Measurements from ENCODE around the gene TMEM88. TPM values are rescaled to one million over a fixed set of nuclear protein-coding genes. Genes with fewer than 3 reads are reported as not detected.
"Not testable (repeated sequence)": the region's sequence is repeated elsewhere in the genome, so short reads cannot be mapped to it uniquely, and the experiment has no call there.

The TMEM88 gene
- total RNA-seq, 2 donors from 2014 or later: 16.8 to 26.8 TPM

DNA sequence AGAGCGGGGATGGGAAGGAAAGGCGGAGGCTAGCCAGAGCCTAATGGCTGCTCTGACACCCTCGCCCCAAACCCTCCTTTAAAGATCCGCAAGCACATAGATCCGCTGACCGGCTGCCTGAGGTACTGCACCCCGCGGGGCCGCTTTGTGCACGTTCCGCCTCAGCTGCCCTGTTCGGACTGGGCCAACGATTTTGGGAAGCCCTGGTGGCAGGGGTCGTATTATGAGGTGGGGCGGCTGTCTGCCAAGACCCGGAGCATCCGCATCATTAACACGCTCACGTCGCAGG is 3.6 kb downstream of the TMEM88 start:
- H3K36me3 Mint-ChIP-seq (ENCODE audit: low read depth): peaks cover 21% of the 10 kb centered on the region
- Histone ChIP-seq H3K27ac (ENCODE audit: low read depth, low read length) (no peak overlapping the region), H3K9me3 (ENCODE audit: control insufficient read depth, low read length) (no peaks in the 10 kb centered on the region), H3K36me3 (ENCODE audit: control insufficient read depth, insufficient read depth, low read length) (peaks cover 33% of the 10 kb centered on the region), H3K4me1 (ENCODE audit: control insufficient read depth, insufficient read depth, low read length) (no peaks in the 10 kb centered on the region), H3K4me3 (ENCODE audit: low read length) (peak overlapping the region; percentile 93), H3K27me3 (ENCODE audit: control insufficient read depth, insufficient read depth, low read length, poor library complexity, severe bottlenecking) (no peaks in the 10 kb centered on the region), H3K9ac (ENCODE audit: extremely low read depth, low read length, poor library complexity, severe bottlenecking) (peak overlapping the region; percentile 83)
- H3K27ac Mint-ChIP-seq: no peak overlapping the region
- no peak overlapping the region for H3K4me3 Mint-ChIP-seq
- peak; percentile 91 for DNase-seq
- no peaks in the 10 kb centered on the region for H3K9me3 Mint-ChIP-seq
- 9 to 18% methylated on average over 5 to 20 of the region's 20 CpGs for WGBS, 2 experiments (ENCODE audit: insufficient coverage in 1 of 2, insufficient read length in 1 of 2)
- TF ChIP-seq, protein P1, sequence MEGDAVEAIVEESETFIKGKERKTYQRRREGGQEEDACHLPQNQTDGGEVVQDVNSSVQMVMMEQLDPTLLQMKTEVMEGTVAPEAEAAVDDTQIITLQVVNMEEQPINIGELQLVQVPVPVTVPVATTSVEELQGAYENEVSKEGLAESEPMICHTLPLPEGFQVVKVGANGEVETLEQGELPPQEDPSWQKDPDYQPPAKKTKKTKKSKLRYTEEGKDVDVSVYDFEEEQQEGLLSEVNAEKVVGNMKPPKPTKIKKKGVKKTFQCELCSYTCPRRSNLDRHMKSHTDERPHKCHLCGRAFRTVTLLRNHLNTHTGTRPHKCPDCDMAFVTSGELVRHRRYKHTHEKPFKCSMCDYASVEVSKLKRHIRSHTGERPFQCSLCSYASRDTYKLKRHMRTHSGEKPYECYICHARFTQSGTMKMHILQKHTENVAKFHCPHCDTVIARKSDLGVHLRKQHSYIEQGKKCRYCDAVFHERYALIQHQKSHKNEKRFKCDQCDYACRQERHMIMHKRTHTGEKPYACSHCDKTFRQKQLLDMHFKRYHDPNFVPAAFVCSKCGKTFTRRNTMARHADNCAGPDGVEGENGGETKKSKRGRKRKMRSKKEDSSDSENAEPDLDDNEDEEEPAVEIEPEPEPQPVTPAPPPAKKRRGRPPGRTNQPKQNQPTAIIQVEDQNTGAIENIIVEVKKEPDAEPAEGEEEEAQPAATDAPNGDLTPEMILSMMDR (conservative IDR thresholded peaks at IDR 0.05): peak; percentile 70
- peaks cover 21% of the 10 kb centered on the region for H3K4me1 Mint-ChIP-seq
- peaks cover 23% of the 10 kb centered on the region for H3K27me3 Mint-ChIP-seq (ENCODE audit: insufficient read depth)

DNA sequence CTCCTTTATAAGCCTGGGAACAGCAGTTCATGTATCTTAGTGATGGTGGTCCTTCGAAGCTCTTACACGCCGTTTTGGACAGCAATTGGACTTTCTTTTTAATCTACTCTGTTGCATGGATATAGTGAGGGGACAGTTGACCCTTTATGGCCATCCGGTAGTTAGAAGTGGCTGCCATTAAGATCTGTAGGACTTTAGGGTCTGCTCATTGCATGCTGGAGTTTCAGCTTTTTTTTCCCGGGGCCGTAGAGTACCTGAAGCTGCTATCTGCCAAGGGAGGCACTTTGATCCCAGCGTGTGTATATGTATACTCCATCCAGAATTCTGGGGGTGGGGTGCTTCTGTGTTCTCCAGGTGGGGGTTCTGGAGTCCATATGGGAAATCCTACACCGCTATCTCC is 4.2 kb downstream of the TMEM88 start:
- Histone ChIP-seq H3K4me3 (ENCODE audit: low read length) (peak overlapping the region; percentile 93), H3K27ac (ENCODE audit: low read depth, low read length) (no peak overlapping the region), H3K27me3 (ENCODE audit: control insufficient read depth, insufficient read depth, low read length, poor library complexity, severe bottlenecking) (no peaks in the 10 kb centered on the region), H3K9me3 (ENCODE audit: control insufficient read depth, low read length) (no peaks in the 10 kb centered on the region), H3K36me3 (ENCODE audit: control insufficient read depth, insufficient read depth, low read length) (peaks cover 37% of the 10 kb centered on the region), H3K4me1 (ENCODE audit: control insufficient read depth, insufficient read depth, low read length) (no peaks in the 10 kb centered on the region), H3K9ac (ENCODE audit: extremely low read depth, low read length, poor library complexity, severe bottlenecking) (peak overlapping the region; percentile 83)
- peaks cover 22% of the 10 kb centered on the region for H3K4me1 Mint-ChIP-seq
- TF ChIP-seq, protein P1 (conservative IDR thresholded peaks at IDR 0.05): no peak
- H3K27ac Mint-ChIP-seq: no peak overlapping the region
- peaks cover 17% of the 10 kb centered on the region for H3K36me3 Mint-ChIP-seq (ENCODE audit: low read depth)
- no peak overlapping the region for H3K4me3 Mint-ChIP-seq
- DNase-seq: no peak
- H3K9me3 Mint-ChIP-seq: no peaks in the 10 kb centered on the region
- WGBS, 2 experiments (ENCODE audit: insufficient coverage in 1 of 2, insufficient read length in 1 of 2): 91 to 98% methylated on average over 5 to 7 of the region's 8 CpGs
- H3K27me3 Mint-ChIP-seq (ENCODE audit: insufficient read depth): peaks cover 18% of the 10 kb centered on the region

DNA sequence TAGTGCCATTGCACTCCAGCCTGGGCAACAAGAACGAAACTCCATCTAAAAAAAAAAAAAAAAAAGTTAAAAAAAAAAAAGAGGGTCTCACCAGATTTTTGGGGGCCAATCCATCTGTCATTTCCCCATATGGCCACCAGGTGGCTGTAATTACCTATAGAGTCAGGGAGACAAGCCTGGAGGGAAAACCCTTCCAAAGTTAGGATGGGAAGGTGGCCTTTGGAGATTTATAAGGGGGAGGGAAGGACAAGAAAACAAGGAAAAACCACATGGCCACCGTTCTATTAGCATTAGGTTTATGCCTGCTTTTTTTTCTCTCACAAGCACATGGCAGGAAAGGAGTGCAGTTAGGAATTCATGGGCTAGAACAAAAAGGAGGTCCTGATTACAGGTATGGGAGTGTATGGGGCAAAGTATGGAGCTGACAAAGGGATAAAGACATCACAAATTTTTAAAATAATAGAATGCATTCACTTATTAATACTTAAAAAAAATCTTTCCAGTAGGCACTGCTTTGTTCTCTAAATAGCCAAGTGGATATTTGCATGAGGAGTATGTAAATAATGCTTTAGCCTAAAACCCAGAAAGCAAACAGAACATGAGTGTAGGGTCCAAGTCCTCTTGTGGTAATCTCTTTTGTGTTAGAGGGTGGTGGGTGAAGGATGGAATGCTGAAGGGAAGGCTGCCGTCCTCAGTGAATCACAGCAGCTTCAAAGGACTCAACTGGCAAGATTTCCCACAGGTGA is 8.0 kb downstream of the TMEM88 start:
- peaks cover 57% of the 10 kb centered on the region for H3K36me3 ChIP-seq (ENCODE audit: control insufficient read depth, insufficient read depth, low read length)
- no peaks in the 10 kb centered on the region for H3K9me3 Mint-ChIP-seq
- WGBS, 2 experiments (ENCODE audit: insufficient coverage in 1 of 2, insufficient read length in 1 of 2): 38 to 42% methylated on average over 2 of the region's 3 CpGs
- H3K36me3 Mint-ChIP-seq (ENCODE audit: low read depth): peaks cover 42% of the 10 kb centered on the region
- peak overlapping the region; percentile 5 for H3K4me3 ChIP-seq (ENCODE audit: low read length)
- no peaks in the 10 kb centered on the region for H3K4me1 ChIP-seq (ENCODE audit: control insufficient read depth, insufficient read depth, low read length)
- DNase-seq: peak; percentile 91
- H3K9me3 ChIP-seq (ENCODE audit: control insufficient read depth, low read length): no peaks in the 10 kb centered on the region
- TF ChIP-seq, protein P1 (conservative IDR thresholded peaks at IDR 0.05): peak; percentile 83
- no peak overlapping the region for H3K4me3 Mint-ChIP-seq
- H3K27ac ChIP-seq (ENCODE audit: low read depth, low read length): no peak overlapping the region
- H3K27ac Mint-ChIP-seq: no peak overlapping the region
- H3K9ac ChIP-seq (ENCODE audit: extremely low read depth, low read length, poor library complexity, severe bottlenecking): no peak overlapping the region
- peaks cover 17% of the 10 kb centered on the region for H3K4me1 Mint-ChIP-seq
- no peaks in the 10 kb centered on the region for H3K27me3 Mint-ChIP-seq (ENCODE audit: insufficient read depth)
- H3K27me3 ChIP-seq (ENCODE audit: control insufficient read depth, insufficient read depth, low read length, poor library complexity, severe bottlenecking): no peaks in the 10 kb centered on the region

DNA sequence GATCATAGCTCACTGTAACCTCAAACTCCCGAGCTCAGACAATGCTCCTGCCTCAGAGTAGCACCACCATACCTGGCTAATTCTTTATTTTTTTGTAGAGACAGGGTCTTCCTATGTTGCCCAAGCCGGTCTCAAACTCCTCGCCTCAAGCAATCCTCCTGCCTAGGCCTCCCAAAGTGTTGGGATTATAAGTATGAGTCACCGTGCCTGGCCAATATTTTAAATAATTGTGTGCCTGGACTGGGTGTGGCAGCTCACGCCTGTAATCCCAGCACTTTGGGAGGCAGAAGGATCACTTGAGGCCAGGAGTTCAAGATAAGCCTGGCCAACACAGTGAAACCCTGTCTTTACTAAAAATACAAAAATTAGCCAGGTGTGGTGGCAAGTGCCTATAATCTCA is 9.5 kb downstream of the TMEM88 start:
- peak; percentile 20 for DNase-seq
- peaks cover 40% of the 10 kb centered on the region for H3K36me3 Mint-ChIP-seq (ENCODE audit: low read depth)
- H3K4me1 Mint-ChIP-seq: peaks cover 17% of the 10 kb centered on the region
- not testable (repeated sequence) for H3K27me3 ChIP-seq (ENCODE audit: control insufficient read depth, insufficient read depth, low read length, poor library complexity, severe bottlenecking); H3K27ac Mint-ChIP-seq; H3K4me3 Mint-ChIP-seq; H3K27me3 Mint-ChIP-seq (ENCODE audit: insufficient read depth); H3K4me3 ChIP-seq (ENCODE audit: low read length); H3K9me3 ChIP-seq (ENCODE audit: control insufficient read depth, low read length); H3K9ac ChIP-seq (ENCODE audit: extremely low read depth, low read length, poor library complexity, severe bottlenecking); H3K4me1 ChIP-seq (ENCODE audit: control insufficient read depth, insufficient read depth, low read length); H3K27ac ChIP-seq (ENCODE audit: low read depth, low read length); H3K9me3 Mint-ChIP-seq
- H3K36me3 ChIP-seq (ENCODE audit: control insufficient read depth, insufficient read depth, low read length): peaks cover 51% of the 10 kb centered on the region
- 77 to 84% methylated on average over 4 to 5 of the region's 5 CpGs for WGBS, 2 experiments (ENCODE audit: insufficient coverage in 1 of 2, insufficient read length in 1 of 2)
